IMR-90 (cell line): ENCODE results near the gene TP53TG5. TPM values are rescaled to one million over a fixed set of nuclear protein-coding genes. Genes with fewer than 3 reads are reported as not detected.

Source experiments
- ATAC-seq: fragments of 200-7000 bp; cut with Tn5 transposase; 2 replicates; pipeline ENCODE4 v1.9.1; 2020; ENCODE audit warnings: low read depth, mild to moderate bottlenecking, moderate library complexity
- BruUV-seq: library from RNA; stranded (reverse); fragments of 400-500 nt; replicated peaks from 2 replicates; lab custom pipeline; 2021; lab: Mats Ljungman, UMichigan
- CTCF ChIA-PET: fragments of 300-600 bp; formaldehyde crosslinking; extraction: SDS; loops from one replicate; lab custom pipeline; 2021; ENCODE audit warnings: antibody characterized with exemption; lab: Yijun Ruan, JAX
- POLR2A ChIA-PET: fragments of 300-600 bp; sonication (Branson Sonifier 250); formaldehyde crosslinking; loops from one replicate; lab custom pipeline; 2022; ENCODE audit warnings: antibody characterized with exemption; ENCODE audit not compliant: unreplicated experiment; lab: Charles Lee
- DNase-seq: peaks from one replicate; pipeline ENCODE4 v3.0.0; 2013
- H2AFZ ChIP-seq: replicated peaks from 2 replicates; pipeline ENCODE3; 2013; ENCODE audit warnings: low read length, mild to moderate bottlenecking; ENCODE audit not compliant: poor library complexity
- H2AK5ac ChIP-seq: 2 replicates; pipeline ENCODE4 v1.6.1; 2013; ENCODE audit warnings: low read depth, low read length, inconsistent platforms
- H2AK9ac ChIP-seq: replicated peaks from 2 replicates; pipeline ENCODE3; 2013; ENCODE audit warnings: mild to moderate bottlenecking, low read depth, low read length, moderate library complexity; ENCODE audit not compliant: poor library complexity
- H2BK120ac ChIP-seq: 2 replicates; pipeline ENCODE4 v1.6.1; 2013; ENCODE audit warnings: low read depth, low read length, inconsistent platforms
- H2BK15ac ChIP-seq: 3 replicates; pipeline ENCODE4 v1.6.1; 2013; ENCODE audit warnings: low read depth, low read length, inconsistent platforms
- H2BK20ac ChIP-seq: 2 replicates; pipeline ENCODE4 v1.6.1; 2013; ENCODE audit warnings: low read depth, mild to moderate bottlenecking, inconsistent platforms, low read length, moderate library complexity
- H2BK5ac ChIP-seq: 2 replicates; pipeline ENCODE4 v1.6.1; 2013; ENCODE audit warnings: mild to moderate bottlenecking, low read depth, low read length, inconsistent platforms; ENCODE audit not compliant: poor library complexity, severe bottlenecking
- H3K14ac ChIP-seq: replicated peaks from 2 replicates; pipeline ENCODE4 v1.6.1; 2013; ENCODE audit warnings: low read depth, low read length, inconsistent platforms
- H3K18ac ChIP-seq: 2 replicates; pipeline ENCODE4 v1.6.1; 2013; ENCODE audit warnings: low read depth, low read length, control low read depth
- H3K23ac ChIP-seq: 2 replicates; pipeline ENCODE4 v1.6.1; 2013; ENCODE audit warnings: low read depth, low read length, inconsistent platforms
- H3K27ac ChIP-seq: 2 replicates; pipeline ENCODE4 v1.5.1; 2013; ENCODE audit warnings: mild to moderate bottlenecking, control low read depth, low read length; ENCODE audit not compliant: insufficient read depth
- H3K27me3 ChIP-seq: 2 replicates; pipeline ENCODE4 v1.6.1; 2013; ENCODE audit warnings: low read length; ENCODE audit not compliant: control insufficient read depth, insufficient read depth
- H3K36me3 ChIP-seq: 2 replicates; pipeline ENCODE4 v1.6.1; 2013; ENCODE audit warnings: low read length, mixed read lengths; ENCODE audit not compliant: control insufficient read depth, insufficient read depth
- H3K4ac ChIP-seq: 2 replicates; pipeline ENCODE4 v1.6.1; 2013; ENCODE audit warnings: low read depth, low read length, inconsistent platforms
- H3K4me1 ChIP-seq: 2 replicates; pipeline ENCODE4 v1.6.1; 2013; ENCODE audit warnings: low read length, mixed read lengths; ENCODE audit not compliant: control insufficient read depth, insufficient read depth
- H3K4me2 ChIP-seq: 2 replicates; pipeline ENCODE4 v1.6.1; 2013; ENCODE audit warnings: low read depth, mild to moderate bottlenecking, control low read depth, low read length, moderate library complexity
- H3K4me3 ChIP-seq: 2 replicates; pipeline ENCODE4 v1.5.1; 2013; ENCODE audit warnings: low read depth, mild to moderate bottlenecking, control low read depth, low read length, moderate library complexity; ENCODE audit not compliant: insufficient read depth
- H3K56ac ChIP-seq: 2 replicates; pipeline ENCODE4 v1.6.1; 2013; ENCODE audit warnings: low read length, inconsistent platforms; ENCODE audit not compliant: insufficient read depth; ENCODE audit errors: extremely low read depth
- H3K79me1 ChIP-seq, 2 experiments: 2 replicates each; pipeline ENCODE4 v1.6.1; 2013; ENCODE audit warnings: low read length in 2 of 2, inconsistent platforms in 1 of 2, low read depth in 1 of 2
- H3K9ac ChIP-seq: 2 replicates; pipeline ENCODE4 v1.6.1; 2013; ENCODE audit warnings: low read depth, low read length, control low read depth
- H3K9me1 ChIP-seq: 2 replicates; pipeline ENCODE4 v1.6.1; 2013; ENCODE audit warnings: low read length, inconsistent platforms; ENCODE audit not compliant: insufficient read depth
- H3K9me3 ChIP-seq: 2 replicates; pipeline ENCODE4 v1.6.1; 2013; ENCODE audit warnings: low read length; ENCODE audit not compliant: control insufficient read depth, insufficient read depth
- H4K20me1 ChIP-seq: 2 replicates; pipeline ENCODE4 v1.6.1; 2013; ENCODE audit warnings: low read length, inconsistent platforms; ENCODE audit not compliant: insufficient read depth
- H4K5ac ChIP-seq: 2 replicates; pipeline ENCODE4 v1.6.1; 2013; ENCODE audit warnings: mild to moderate bottlenecking, low read depth, low read length, control low read depth
- H4K8ac ChIP-seq, 2 experiments: 2 replicates each; pipeline ENCODE4 v1.6.1; 2013; ENCODE audit warnings: low read depth in 2 of 2, low read length in 2 of 2, control low read depth in 1 of 2, inconsistent platforms in 1 of 2
- H4K91ac ChIP-seq: 2 replicates; pipeline ENCODE4 v1.6.1; 2013; ENCODE audit warnings: low read depth, low read length, inconsistent platforms; ENCODE audit not compliant: insufficient read depth
- BHLHE40 ChIP-seq: fragments of 150-350 bp; IDR thresholded peaks from 2 replicates; pipeline ENCODE4 v1.6.1; 2016; ENCODE audit warnings: mild to moderate bottlenecking, low read depth, low read length
- CEBPB ChIP-seq: IDR thresholded peaks from 2 replicates; pipeline ENCODE4 v1.6.1; 2012; ENCODE audit warnings: low read depth, low read length, improper control_type of control experiment
- CHD1 ChIP-seq: IDR thresholded peaks from 2 replicates; pipeline ENCODE4 v1.6.1; 2012; ENCODE audit warnings: low read depth, low read length, improper control_type of control experiment
- CTCF ChIP-seq: conservative IDR thresholded peaks from 2 replicates; pipeline ENCODE4 v1.5.1; 2012; ENCODE audit warnings: mild to moderate bottlenecking, low read depth, low read length, improper control_type of control experiment
- ELK1 ChIP-seq: fragments of 150-350 bp; IDR thresholded peaks from 2 replicates; pipeline ENCODE4 v1.6.1; 2016; ENCODE audit warnings: low read depth, mild to moderate bottlenecking, low read length, moderate library complexity, borderline replicate concordance
- FOS ChIP-seq: fragments of 150-350 bp; IDR thresholded peaks from 2 replicates; pipeline ENCODE4 v1.6.1; 2016; ENCODE audit warnings: low read depth, low read length
- MAZ ChIP-seq: IDR thresholded peaks from 2 replicates; pipeline ENCODE4 v1.6.1; 2012; ENCODE audit warnings: low read depth, mild to moderate bottlenecking, low read length, improper control_type of control experiment, moderate library complexity, borderline replicate concordance
- MXI1 ChIP-seq: IDR thresholded peaks from 2 replicates; pipeline ENCODE4 v1.6.1; 2012; ENCODE audit warnings: low read depth, mild to moderate bottlenecking, low read length, moderate library complexity, borderline replicate concordance
- NFE2L2 ChIP-seq: fragments of 150-350 bp; IDR thresholded peaks from 2 replicates; pipeline ENCODE4 v1.6.1; 2016; ENCODE audit warnings: low read depth, mild to moderate bottlenecking, low read length
- RAD21 ChIP-seq: IDR thresholded peaks from 2 replicates; pipeline ENCODE4 v1.6.1; 2012; ENCODE audit warnings: low read length, improper control_type of control experiment
- RCOR1 ChIP-seq: IDR thresholded peaks from 2 replicates; pipeline ENCODE4 v1.6.1; 2012; ENCODE audit warnings: mild to moderate bottlenecking, low read length, improper control_type of control experiment; ENCODE audit not compliant: insufficient replicate concordance
- RFX5 ChIP-seq: IDR thresholded peaks from 2 replicates; pipeline ENCODE4 v1.8.0; 2012; ENCODE audit warnings: low read depth, mild to moderate bottlenecking, low read length, moderate library complexity
- SMC3 ChIP-seq: fragments of 150-350 bp; IDR thresholded peaks from 2 replicates; pipeline ENCODE4 v1.6.1; 2016; ENCODE audit warnings: low read depth, mild to moderate bottlenecking, antibody characterized with exemption, low read length, moderate library complexity
- USF2 ChIP-seq: fragments of 150-350 bp; IDR thresholded peaks from 2 replicates; pipeline ENCODE4 v1.6.1; 2017; ENCODE audit warnings: mild to moderate bottlenecking, antibody characterized with exemption, low read length, low read depth
- WGBS, 2 experiments: methylation state at CpG; one replicate each; pipeline versions ENCODE4 v1.1.5 to v1.1.7; 2013; ENCODE audit warnings: missing lambda C conversion rate in 2 of 2; ENCODE audit not compliant: insufficient read length in 1 of 2; ENCODE audit errors: extremely low coverage in 2 of 2; 5-methylcytosine and 5-hydroxymethylcytosine counted together
- dilution Hi-C: fragments of 300-500 bp; cut with HindIII; formaldehyde crosslinking; loops from one replicate; pipeline ENCODE4 v1.14.3; 2018; ENCODE audit warnings: low sequenced_read_pairs; ENCODE audit not compliant: unreplicated experiment
- in situ Hi-C: fragments of 300-500 bp; cut with MboI; formaldehyde crosslinking; loops from 3 replicates; pipeline ENCODE4 v1.14.3; 2019; ENCODE audit warnings: low sequenced_read_pairs, inconsistent platforms, mixed read lengths
- intact Hi-C: fragments of 100-400 bp; cut with micrococcal nuclease; formaldehyde crosslinking; loops from 2 replicates; pipeline ENCODE4 v1.10.0; 2022
- polyA plus RNA-seq, 3 experiments: library from polyadenylated mRNA; depleted of rRNA; stranded (reverse); fragments of >200 nt; gene quantifications; 2 replicates each; pipeline ENCODE4 v1.2.3, GENCODE V29; 2012; ENCODE audit warnings: low replicate concordance in 1 of 3
- total RNA-seq: library from RNA; depleted of rRNA; stranded (reverse); fragments of >200 nt; gene quantifications from 2 replicates; pipeline ENCODE4 v1.2.3, GENCODE V29; 2012

TP53TG5 gene
- total and polyA plus RNA-seq, 2 of the 4 experiments (the other 2 are of a cell fraction), result not detected

GRCh38 chr20:45343532-45344167 is 34.5 kb downstream of the TP53TG5 start:
- peaks cover 11 to 88% of the 10 kb centered on the region in 2 experiments for H3K79me1 ChIP-seq
- H2AK9ac ChIP-seq, result peak overlapping the region; percentile 91
- peak overlapping the region; percentile 99 for H4K91ac ChIP-seq
- H3K9me3 ChIP-seq, result no peaks in the 10 kb centered on the region
- peak overlapping the region; percentile 96 for H2BK20ac ChIP-seq
- peak overlapping the region; percentile 99 for H3K4ac ChIP-seq
- H2BK120ac ChIP-seq, result peak overlapping the region; percentile 95
- ChIA-PET POLR2A (interaction anchor here (1.6 to 1.9 kb wide), 2 partner anchors 8 to 428 kb away, joined by 4 to 5 read pairs; no protein-coding TSS in a partner anchor), CTCF (no interaction called here)
- H2AFZ ChIP-seq, result peak overlapping the region; percentile 76
- peaks cover 33% of the 10 kb centered on the region for H3K9me1 ChIP-seq
- H3K56ac ChIP-seq, result peak overlapping the region; percentile 84
- peak overlapping the region; percentile 71 for H3K9ac ChIP-seq
- intact Hi-C loops, result no loop called here
- peaks cover 55% of the 10 kb centered on the region for H3K4me1 ChIP-seq
- peak overlapping the region; percentile 99; the same call in 2 of the 3 replicates for H2BK15ac ChIP-seq
- H3K27me3 ChIP-seq, result no peaks in the 10 kb centered on the region
- H4K8ac ChIP-seq, result peak overlapping the region; percentile 73 to 78
- H3K4me2 ChIP-seq, result peak overlapping the region; percentile 87
- peaks cover 29% of the 10 kb centered on the region for H3K36me3 ChIP-seq
- H3K23ac ChIP-seq, result peak overlapping the region; percentile 98
- peaks cover 42% of the 10 kb centered on the region for H4K20me1 ChIP-seq
- H3K4me3 ChIP-seq, result peak overlapping the region; percentile 21; the same call in 1 of the 2 replicates
- in situ Hi-C loops, result loop anchor here (25.0 kb wide), 1 partner anchor 569 kb away; the partner anchor contains the start of gene PLTP
- dilution Hi-C loops, result no loop called here
- H3K18ac ChIP-seq, result peak overlapping the region; percentile 71
- H2AK5ac ChIP-seq, result peak overlapping the region; percentile 97
- peak overlapping the region; percentile 93 for H3K14ac ChIP-seq
- BruUV-seq, result no TSS peak
- WGBS, 2 experiments, result no CpG with 5 or more reads among the region's 6 CpGs
- H4K5ac ChIP-seq, result peak overlapping the region; percentile 65
- ATAC-seq, result 0 out of 2 replicates have a peak, but pooled peaks have one; percentile 1
- DNase-seq, result no peak
- H2BK5ac ChIP-seq, result peak overlapping the region; percentile 93
- peak overlapping the region; percentile 92 for H3K27ac ChIP-seq
- TF ChIP-seq ELK1, result no peak
- no peak for TF ChIP-seq CHD1
- no peak for TF ChIP-seq SMC3
- TF ChIP-seq FOS, result no peak
- no peak for TF ChIP-seq CEBPB
- TF ChIP-seq MAZ, result no peak
- no peak for TF ChIP-seq USF2
- no peak for TF ChIP-seq RCOR1
- no peak for TF ChIP-seq RAD21
- no peak for TF ChIP-seq BHLHE40
- no peak for TF ChIP-seq RFX5
- TF ChIP-seq CTCF, result no peak
- TF ChIP-seq NFE2L2, result no peak
- no peak for TF ChIP-seq MXI1
